DOHH2 (cell line): ENCODE data around the gene ROR2.

Experiments
- H3F3A ChIP-seq: fragments of 200-600 bp; sonication (generic), shearing (Covaris generic); 2 replicates; pipeline ENCODE4 v1.6.0; 2016; ENCODE audit warnings: antibody characterized with exemption, mild to moderate bottlenecking; ENCODE audit not compliant: control insufficient read depth, insufficient read depth
- H3K27ac ChIP-seq: fragments of 200-600 bp; sonication (generic); 2 replicates; pipeline ENCODE4 v1.5.1; 2014; ENCODE audit warnings: low read depth, mild to moderate bottlenecking, low read length, moderate library complexity
- H3K27me3 ChIP-seq: fragments of 200-600 bp; sonication (generic); 2 replicates; pipeline ENCODE4 v1.6.1; 2014; ENCODE audit warnings: mild to moderate bottlenecking, low read length, mixed read lengths; ENCODE audit not compliant: control insufficient read depth
- H3K36me3 ChIP-seq: fragments of 200-600 bp; sonication (generic); 2 replicates; pipeline ENCODE4 v1.6.1; 2014; ENCODE audit warnings: mild to moderate bottlenecking, low read length, moderate library complexity, mixed read lengths; ENCODE audit not compliant: control insufficient read depth
- H3K4me1 ChIP-seq: fragments of 200-600 bp; sonication (generic); 2 replicates; pipeline ENCODE4 v1.6.1; 2014; ENCODE audit warnings: mild to moderate bottlenecking, low read length, mixed read lengths; ENCODE audit not compliant: control insufficient read depth
- H3K4me2 ChIP-seq: fragments of 200-600 bp; sonication (generic); 2 replicates; pipeline ENCODE4 v1.6.0; 2014; ENCODE audit warnings: mild to moderate bottlenecking, low read length, moderate library complexity
- H3K4me3 ChIP-seq: fragments of 200-600 bp; sonication (generic); 2 replicates; pipeline ENCODE4 v1.5.1; 2014; ENCODE audit warnings: mild to moderate bottlenecking, low read length, mixed read lengths
- H3K79me2 ChIP-seq: fragments of 200-600 bp; sonication (generic); 2 replicates; pipeline ENCODE4 v1.6.1; 2014; ENCODE audit warnings: mild to moderate bottlenecking, low read length, mixed read lengths; ENCODE audit not compliant: control insufficient read depth
- H3K9me2 ChIP-seq: fragments of 200-600 bp; sonication (generic); replicated peaks from 2 replicates; pipeline ENCODE4 v1.6.1; 2014; ENCODE audit warnings: mild to moderate bottlenecking, low read length, mixed read lengths; ENCODE audit not compliant: control insufficient read depth
- H3K9me3 ChIP-seq: fragments of 200-600 bp; sonication (generic); 2 replicates; pipeline ENCODE4 v1.6.1; 2014; ENCODE audit warnings: antibody characterized with exemption, low read length, mixed read lengths; ENCODE audit not compliant: control insufficient read depth, insufficient read depth
- H4K20me1 ChIP-seq: fragments of 200-600 bp; sonication (generic); 2 replicates; pipeline ENCODE4 v1.6.0; 2014; ENCODE audit warnings: low read depth, mild to moderate bottlenecking, antibody characterized with exemption, low read length, moderate library complexity; ENCODE audit not compliant: control insufficient read depth, insufficient read depth
- EZH2phosphoT487 ChIP-seq: fragments of 200-600 bp; sonication (generic); IDR thresholded peaks from 2 replicates; pipeline ENCODE4 v1.6.1; 2017; ENCODE audit warnings: borderline replicate concordance, mild to moderate bottlenecking, antibody characterized with exemption, low read length, moderate library complexity, mixed read lengths
- TF ChIP-seq, protein P1 (sequence below): fragments of 200-600 bp; sonication (generic); IDR thresholded peaks from one replicate; pipeline ENCODE4 v1.5.1; 2014; ENCODE audit warnings: antibody characterized with exemption, mild to moderate bottlenecking, low read depth, low read length; ENCODE audit not compliant: poor library complexity, severe bottlenecking

The ROR2 gene

DNA sequence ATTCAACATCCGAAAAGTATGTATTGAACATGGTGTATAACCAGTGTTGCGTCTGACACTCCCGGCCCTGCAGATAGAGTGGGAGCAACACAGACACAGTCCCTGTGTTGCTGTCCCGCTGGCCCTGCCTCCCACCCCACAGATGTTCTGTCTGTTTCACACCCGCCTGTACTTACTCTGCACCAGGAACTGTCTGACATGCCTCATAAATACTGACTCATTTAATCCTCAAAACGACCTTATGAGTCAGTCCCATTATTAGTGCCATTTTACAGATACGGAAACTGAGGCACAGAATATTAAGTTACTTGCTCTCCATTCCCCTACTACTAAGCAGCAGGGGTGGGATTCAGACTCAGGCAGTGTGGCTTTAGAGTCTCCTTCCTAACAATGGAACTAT, 416.6 kb downstream of the ROR2 start:
- Histone ChIP-seq H3F3A (no peaks in the 10 kb centered on the region), H3K4me1 (no peaks in the 10 kb centered on the region), H3K36me3 (no peaks in the 10 kb centered on the region), H3K79me2 (no peaks in the 10 kb centered on the region), H3K9me2 (no peaks in the 10 kb centered on the region), H3K9me3 (no peaks in the 10 kb centered on the region), H4K20me1 (no peaks in the 10 kb centered on the region), H3K27ac (no peak overlapping the region), H3K4me3 (no peak overlapping the region), H3K4me2 (no peak overlapping the region), H3K27me3 (peaks cover 2% of the 10 kb centered on the region; the same call in 1 of the 2 replicates)
- TF ChIP-seq EZH2phosphoT487: no peak
- TF ChIP-seq, protein P1, sequence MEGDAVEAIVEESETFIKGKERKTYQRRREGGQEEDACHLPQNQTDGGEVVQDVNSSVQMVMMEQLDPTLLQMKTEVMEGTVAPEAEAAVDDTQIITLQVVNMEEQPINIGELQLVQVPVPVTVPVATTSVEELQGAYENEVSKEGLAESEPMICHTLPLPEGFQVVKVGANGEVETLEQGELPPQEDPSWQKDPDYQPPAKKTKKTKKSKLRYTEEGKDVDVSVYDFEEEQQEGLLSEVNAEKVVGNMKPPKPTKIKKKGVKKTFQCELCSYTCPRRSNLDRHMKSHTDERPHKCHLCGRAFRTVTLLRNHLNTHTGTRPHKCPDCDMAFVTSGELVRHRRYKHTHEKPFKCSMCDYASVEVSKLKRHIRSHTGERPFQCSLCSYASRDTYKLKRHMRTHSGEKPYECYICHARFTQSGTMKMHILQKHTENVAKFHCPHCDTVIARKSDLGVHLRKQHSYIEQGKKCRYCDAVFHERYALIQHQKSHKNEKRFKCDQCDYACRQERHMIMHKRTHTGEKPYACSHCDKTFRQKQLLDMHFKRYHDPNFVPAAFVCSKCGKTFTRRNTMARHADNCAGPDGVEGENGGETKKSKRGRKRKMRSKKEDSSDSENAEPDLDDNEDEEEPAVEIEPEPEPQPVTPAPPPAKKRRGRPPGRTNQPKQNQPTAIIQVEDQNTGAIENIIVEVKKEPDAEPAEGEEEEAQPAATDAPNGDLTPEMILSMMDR: no peak

GRCh38 chr9:91532325-91532724, 417.7 kb downstream of the ROR2 start:
- H3K4me2 ChIP-seq: no peak overlapping the region
- no peak overlapping the region for H3K27ac ChIP-seq
- H4K20me1 ChIP-seq: no peaks in the 10 kb centered on the region
- no peaks in the 10 kb centered on the region for H3K4me1 ChIP-seq
- no peaks in the 10 kb centered on the region for H3F3A ChIP-seq
- H3K9me3 ChIP-seq: no peaks in the 10 kb centered on the region
- no peaks in the 10 kb centered on the region for H3K36me3 ChIP-seq
- no peak overlapping the region for H3K4me3 ChIP-seq
- no peaks in the 10 kb centered on the region for H3K9me2 ChIP-seq
- no peaks in the 10 kb centered on the region for H3K79me2 ChIP-seq
- peaks cover 2% of the 10 kb centered on the region; the same call in 1 of the 2 replicates for H3K27me3 ChIP-seq
- TF ChIP-seq, protein P1: no peak
- no peak for TF ChIP-seq EZH2phosphoT487

DNA sequence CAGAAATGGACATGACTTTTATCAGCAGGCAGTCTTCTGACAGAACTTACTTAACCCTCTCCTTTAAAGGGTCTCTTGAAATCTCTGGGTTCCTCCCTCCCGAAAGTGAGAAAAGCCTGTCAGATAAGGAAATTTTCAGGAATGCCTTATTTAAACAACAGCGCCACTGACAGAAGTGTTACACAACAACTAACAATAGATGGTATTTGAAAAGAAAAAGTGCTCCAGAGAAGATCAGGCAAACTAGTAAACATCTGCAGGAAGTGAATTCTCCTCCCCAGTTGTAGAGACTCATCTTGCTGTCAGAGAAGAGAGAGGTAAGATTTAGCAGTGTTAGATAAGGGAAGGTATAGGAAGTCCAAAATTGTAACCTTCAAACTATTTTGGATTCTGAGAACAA, 419.2 kb downstream of the ROR2 start:
- Histone ChIP-seq H3K4me3 (no peak overlapping the region), H3K4me2 (no peak overlapping the region), H3K9me3 (no peaks in the 10 kb centered on the region), H3K79me2 (no peaks in the 10 kb centered on the region), H3K4me1 (no peaks in the 10 kb centered on the region), H3F3A (no peaks in the 10 kb centered on the region), H3K27me3 (peaks cover 2% of the 10 kb centered on the region; the same call in 1 of the 2 replicates), H3K27ac (no peak overlapping the region), H3K36me3 (no peaks in the 10 kb centered on the region), H4K20me1 (no peaks in the 10 kb centered on the region), H3K9me2 (no peaks in the 10 kb centered on the region)
- TF ChIP-seq EZH2phosphoT487: no peak
- TF ChIP-seq, protein P1: no peak

DNA sequence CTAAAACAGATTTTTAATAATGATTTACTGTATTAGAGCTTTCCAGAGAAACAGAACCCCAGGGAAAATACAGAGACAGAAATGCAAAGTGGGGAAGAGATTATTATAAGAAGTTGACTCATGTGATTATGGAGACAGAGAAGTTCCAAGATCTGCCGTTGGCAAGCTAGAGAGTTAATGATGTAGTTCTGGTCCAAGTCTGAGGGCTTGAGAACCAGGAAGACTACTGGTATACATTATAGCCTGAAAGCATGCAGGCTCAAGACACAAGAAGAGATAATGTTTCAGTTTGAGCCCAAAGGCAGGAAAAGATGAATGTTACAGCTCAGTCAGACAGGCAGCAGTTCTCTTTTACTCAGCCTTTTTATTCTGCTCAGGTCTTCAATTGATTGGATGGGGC, 427.5 kb downstream of the ROR2 start:
- TF ChIP-seq, protein P1: no peak
- no peak for TF ChIP-seq EZH2phosphoT487
- Histone ChIP-seq H3K4me3 (no peak overlapping the region), H3K4me2 (no peak overlapping the region), H3K9me2 (no peaks in the 10 kb centered on the region), H4K20me1 (no peaks in the 10 kb centered on the region), H3K36me3 (no peaks in the 10 kb centered on the region), H3K27ac (no peak overlapping the region), H3F3A (no peaks in the 10 kb centered on the region), H3K9me3 (no peaks in the 10 kb centered on the region), H3K27me3 (no peaks in the 10 kb centered on the region), H3K79me2 (no peaks in the 10 kb centered on the region), H3K4me1 (no peaks in the 10 kb centered on the region)
